ENCODE measurements around the gene VSX2.

The VSX2 gene

GRCh38 chr14:74301594-74302151 lies 62.4 kb downstream of the VSX2 start:
- DNase-seq = peak in 7 of 56 donors; percentile 6 to 46 (median 14)

- DNase-seq = peak in 3 of 56 donors; percentile 9 to 46 (median 17)
Measured at GRCh38 chr14:74302152-74302628, 62.9 kb downstream of the VSX2 start.

GRCh38 chr14:74302634-74303569 lies 63.7 kb downstream of the VSX2 start, which contains the start of gene ABCD4:
TSS of gene ABCD4 (minus strand) at chr14:74302934. CDS start at chr14:74302912, 22 bp downstream.
- peak; percentile 25 to 98 (median 91) for DNase-seq

GRCh38 chr14:74308695-74309094 lies 69.4 kb downstream of the VSX2 start:
- DNase-seq = no peak

- DNase-seq = no peak
Measured at GRCh38 chr14:74309125-74310022, 70.1 kb downstream of the VSX2 start.

GRCh38 chr14:74312161-74312560 lies 72.9 kb downstream of the VSX2 start:
- no peak for DNase-seq

Measured in amygdala (tissue), 56 donors.